Tongue (tissue), 2 donors: ENCODE data around the gene SLC29A1. TPM values are rescaled to one million over a fixed set of nuclear protein-coding genes. Genes with fewer than 3 reads are reported as not detected.

Source experiments
- DNase-seq: peaks from one replicate; pipeline ENCODE4 v3.0.0-alpha.2; 2015
- total RNA-seq: library from RNA; depleted of rRNA; stranded (reverse); fragments of >200 nt; gene quantifications from one replicate; pipeline ENCODE4 v1.2.3, GENCODE V29; 2014

Gene SLC29A1
- total RNA-seq, 1 donor from 2014 or later = 49.5 TPM

- DNase-seq = no peak
Measured at GRCh38 chr6:44255105-44255808, 31.9 kb downstream of the SLC29A1 start.

- no peak for DNase-seq
Measured at GRCh38 chr6:44255871-44256774, 32.7 kb downstream of the SLC29A1 start.

GRCh38 chr6:44256775-44257024 lies 33.3 kb downstream of the SLC29A1 start:
- DNase-seq = no peak

DNA sequence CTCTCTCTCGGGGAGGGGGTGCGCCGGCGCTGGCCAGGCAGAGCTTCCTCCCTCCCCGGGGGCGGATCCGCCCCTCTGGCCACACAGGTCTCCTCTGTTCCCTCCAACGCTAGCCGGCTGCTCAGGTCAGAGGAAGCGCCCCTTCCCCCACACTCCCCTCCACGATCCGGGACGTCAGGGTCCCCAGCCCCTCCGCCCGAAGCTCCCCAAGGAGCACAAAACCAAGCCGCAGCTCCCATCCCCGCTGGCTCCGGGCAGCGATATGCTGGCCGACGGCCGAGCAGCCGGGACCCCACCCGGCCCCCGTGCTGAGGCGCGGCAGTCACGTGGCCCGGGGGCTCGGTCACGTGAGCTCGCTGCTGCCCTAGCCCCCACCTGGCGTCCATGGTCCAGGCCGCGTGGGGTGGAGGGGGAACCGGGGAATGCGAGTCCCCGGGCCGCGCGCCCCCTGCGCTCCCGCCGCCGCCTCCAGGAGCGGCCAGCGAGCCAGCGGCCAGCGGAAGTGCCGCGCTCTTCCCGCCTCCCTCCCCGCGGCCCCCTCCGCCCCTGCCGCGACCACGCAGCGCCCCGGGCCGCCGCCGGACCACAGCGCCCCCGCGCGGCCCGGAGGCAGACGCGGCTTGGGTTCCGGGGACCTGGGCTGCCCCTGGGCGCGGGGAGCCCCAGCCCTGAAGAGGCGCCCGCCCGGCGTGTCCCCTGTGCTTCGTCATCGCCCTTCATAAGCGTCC lies 33.8 kb downstream of the SLC29A1 start, which contains the start of gene SLC35B2:
TSS of gene SLC35B2 (minus strand) at position 504 of the 728 bp plus-strand sequence. CDS start at position 386, 118 bp downstream.
- peak; percentile 85 for DNase-seq

- no peak for DNase-seq
Measured at GRCh38 chr6:44257753-44258324, 34.4 kb downstream of the SLC29A1 start.

- no peak for DNase-seq
Measured at GRCh38 chr6:44258325-44258863, 35.0 kb downstream of the SLC29A1 start.

GRCh38 chr6:44258921-44259320 lies 35.5 kb downstream of the SLC29A1 start:
- no peak for DNase-seq

DNA sequence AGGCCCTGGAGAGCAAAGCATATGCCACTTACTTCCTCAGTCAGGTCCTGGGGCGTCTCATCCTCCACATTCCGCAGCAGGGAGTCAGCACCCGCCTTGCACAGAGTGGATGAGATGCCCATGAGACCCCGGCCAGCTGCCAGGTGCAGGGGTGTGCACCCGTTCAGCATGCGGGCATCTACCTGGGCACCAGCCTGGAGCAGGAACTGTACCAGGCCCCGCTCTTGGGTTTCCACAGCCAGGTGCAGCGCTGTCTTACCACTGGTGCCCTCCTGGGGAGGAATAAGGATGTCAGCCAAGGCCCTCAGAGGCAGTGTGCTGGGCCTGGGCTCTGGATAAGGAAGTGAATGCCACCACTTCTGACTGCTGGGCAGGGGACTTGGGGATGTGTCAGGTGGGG lies 36.6 kb downstream of the SLC29A1 start:
- DNase-seq = no peak

- DNase-seq = no peak
Measured at GRCh38 chr6:44260451-44261297, 37.3 kb downstream of the SLC29A1 start.

- DNase-seq = no peak
Measured at GRCh38 chr6:44261581-44261980, 38.2 kb downstream of the SLC29A1 start.

- DNase-seq = no peak
Measured at GRCh38 chr6:44262467-44263353, 39.3 kb downstream of the SLC29A1 start.

GRCh38 chr6:44263354-44264100 lies 40.1 kb downstream of the SLC29A1 start:
- no peak for DNase-seq

DNA sequence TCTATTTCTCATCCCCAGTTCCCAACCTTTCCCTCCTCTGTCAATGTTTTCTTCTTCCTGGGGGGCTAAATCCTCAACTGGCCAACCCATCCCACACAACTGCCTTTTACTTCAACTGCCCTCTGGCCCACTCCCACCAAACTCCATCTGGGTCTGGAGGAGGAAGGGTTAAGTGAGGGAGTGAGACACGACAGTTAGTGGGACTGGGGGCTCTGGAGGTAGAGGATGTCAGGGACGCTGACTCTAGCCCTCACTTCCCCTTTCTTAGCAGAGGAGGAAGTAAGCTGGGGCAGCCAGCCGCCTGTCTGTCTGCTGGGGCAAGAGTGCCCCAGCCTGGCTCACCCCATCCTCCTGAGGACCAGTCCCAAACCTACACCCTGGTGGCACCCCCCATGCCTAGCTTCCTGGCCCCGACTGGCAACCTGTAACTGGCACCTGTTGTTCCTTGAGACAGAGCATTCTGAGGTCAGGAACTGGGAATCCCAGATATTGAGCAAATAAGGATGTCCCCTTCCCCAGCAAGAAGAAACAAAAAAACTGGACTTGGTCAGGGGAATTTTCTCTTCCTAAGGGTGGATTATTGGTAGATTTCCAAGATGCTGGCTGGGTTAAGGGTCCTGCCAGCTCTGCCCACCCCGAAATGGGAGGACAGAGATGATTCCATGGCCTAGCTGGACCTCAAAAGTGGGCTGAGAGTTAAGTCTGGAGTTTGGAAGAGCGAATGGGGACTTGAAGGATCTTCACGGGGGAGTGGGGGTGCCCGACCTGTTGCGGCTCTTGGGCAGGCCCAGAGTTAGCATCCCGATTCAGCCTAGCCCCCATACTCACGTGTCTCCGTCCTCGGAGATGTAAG lies 41.0 kb downstream of the SLC29A1 start:
- no peak for DNase-seq

DNA sequence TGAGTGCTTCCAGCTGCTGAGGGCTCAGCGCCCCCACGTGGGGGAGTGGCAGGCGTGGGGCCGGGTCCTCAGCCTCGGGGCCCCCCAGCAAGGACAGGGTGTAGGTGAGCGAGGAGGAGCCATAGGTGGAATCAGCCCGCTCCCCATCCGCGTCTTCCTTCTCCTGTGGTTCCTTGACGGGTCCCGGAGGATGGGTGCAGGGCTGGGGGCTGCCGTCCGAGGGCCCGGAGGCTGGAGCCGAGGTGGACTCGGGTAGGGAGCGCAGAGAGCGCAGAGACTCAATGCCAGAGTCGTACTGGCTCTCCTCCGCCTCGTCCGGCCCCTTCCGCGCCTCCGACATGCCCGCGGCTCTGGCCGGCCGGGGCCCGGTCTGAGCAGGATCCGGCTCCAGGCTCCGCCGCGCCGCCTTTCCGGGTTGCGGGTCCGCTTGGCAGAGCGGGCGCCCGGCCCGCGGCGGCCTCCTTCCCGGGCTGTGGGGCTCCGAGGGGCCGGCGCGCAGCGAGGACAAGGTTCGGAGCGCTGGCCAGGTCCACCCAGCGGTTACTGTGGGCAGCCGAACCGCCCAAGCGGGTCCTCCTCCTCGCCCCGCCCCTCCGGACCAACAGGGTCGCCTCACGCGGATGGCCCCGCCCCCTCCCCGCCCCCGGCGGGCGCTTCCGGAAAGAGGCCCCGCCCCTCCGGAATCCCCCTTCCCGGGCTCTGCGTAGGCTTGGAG lies 41.8 kb downstream of the SLC29A1 start, which contains the start of gene NFKBIE:
TSS of gene NFKBIE (minus strand) at position 545 of the 715 bp plus-strand sequence. CDS start at position 340, 205 bp downstream.
- peak; percentile 96 for DNase-seq

- DNase-seq = no peak
Measured at GRCh38 chr6:44265722-44266233, 42.4 kb downstream of the SLC29A1 start.

- no peak for DNase-seq
Measured at GRCh38 chr6:44266347-44266746, 43.0 kb downstream of the SLC29A1 start.

DNA sequence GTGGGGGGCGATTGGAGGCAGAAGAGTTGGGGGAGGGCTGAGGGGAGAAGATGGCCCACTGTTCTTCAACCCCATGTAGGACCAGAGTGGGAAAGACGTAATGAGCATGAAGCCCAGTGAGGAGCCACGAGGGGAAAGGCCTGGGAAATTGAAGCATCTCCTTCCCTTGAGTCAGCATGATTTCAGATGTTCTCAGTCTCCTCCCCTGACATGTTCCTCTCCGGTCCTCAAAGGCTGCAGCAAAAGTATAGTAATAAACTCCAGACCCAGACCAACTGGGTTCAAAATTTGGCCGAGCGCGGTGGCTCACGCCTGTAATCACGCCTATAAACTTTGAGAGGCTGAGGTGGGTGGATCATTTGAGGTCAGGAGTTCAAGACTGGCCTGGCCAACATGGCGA lies 43.9 kb downstream of the SLC29A1 start:
- DNase-seq = no peak
